CD4-positive, alpha-beta T cell treated with Interferon alpha-2 for 1 hour (primary cell): ENCODE data around the gene PXMP4.
"Not testable (repeated sequence)": the region's sequence is repeated elsewhere in the genome, so short reads cannot be mapped to it uniquely, and the experiment has no call there.

ENCODE experiments used
- DNase-seq, 2 donors: peaks; one replicate each; pipeline ENCODE4 v3.0.0-alpha.2; 2020 to 2022

PXMP4 gene

DNA sequence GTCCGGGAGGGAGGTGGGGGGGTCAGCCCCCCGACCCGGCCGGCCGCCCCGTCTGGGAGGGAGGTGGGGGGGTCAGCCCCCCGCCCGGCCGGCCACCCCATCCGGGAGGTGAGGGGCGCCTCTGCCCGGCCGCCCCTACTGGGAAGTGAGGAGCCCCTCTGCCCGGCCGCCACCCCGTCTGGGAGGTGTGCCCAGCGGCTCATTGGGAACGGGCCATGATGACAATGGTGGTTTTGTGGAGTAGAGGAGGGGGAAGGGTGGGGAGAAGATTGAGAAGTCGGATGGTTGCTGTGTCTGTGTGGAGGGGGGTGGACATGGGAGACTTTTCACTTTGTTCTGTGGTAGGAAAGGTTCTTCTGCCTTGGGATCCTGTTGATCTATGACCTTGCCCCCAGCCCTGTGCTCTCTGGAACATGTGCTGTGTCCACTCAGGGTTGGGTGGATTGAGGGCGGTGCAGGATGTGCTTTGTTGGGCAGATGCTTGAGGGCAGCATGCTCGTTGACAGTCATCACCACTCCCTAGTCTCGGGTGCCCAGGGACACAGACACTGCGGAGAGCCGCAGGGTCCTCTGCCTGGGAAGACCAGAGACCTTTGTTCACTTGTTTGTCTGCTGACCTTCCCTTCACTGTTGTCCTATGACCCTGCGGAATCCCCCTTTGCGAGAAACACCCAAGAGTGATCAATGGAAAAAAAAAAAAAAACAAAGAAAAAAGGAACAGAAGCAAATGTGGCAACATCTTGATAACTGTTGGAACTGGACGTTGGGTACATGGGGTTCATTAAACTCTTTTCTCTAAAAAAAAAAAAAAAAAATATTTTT, 18.3 kb downstream of the PXMP4 start:
- DNase-seq: no peak

DNA sequence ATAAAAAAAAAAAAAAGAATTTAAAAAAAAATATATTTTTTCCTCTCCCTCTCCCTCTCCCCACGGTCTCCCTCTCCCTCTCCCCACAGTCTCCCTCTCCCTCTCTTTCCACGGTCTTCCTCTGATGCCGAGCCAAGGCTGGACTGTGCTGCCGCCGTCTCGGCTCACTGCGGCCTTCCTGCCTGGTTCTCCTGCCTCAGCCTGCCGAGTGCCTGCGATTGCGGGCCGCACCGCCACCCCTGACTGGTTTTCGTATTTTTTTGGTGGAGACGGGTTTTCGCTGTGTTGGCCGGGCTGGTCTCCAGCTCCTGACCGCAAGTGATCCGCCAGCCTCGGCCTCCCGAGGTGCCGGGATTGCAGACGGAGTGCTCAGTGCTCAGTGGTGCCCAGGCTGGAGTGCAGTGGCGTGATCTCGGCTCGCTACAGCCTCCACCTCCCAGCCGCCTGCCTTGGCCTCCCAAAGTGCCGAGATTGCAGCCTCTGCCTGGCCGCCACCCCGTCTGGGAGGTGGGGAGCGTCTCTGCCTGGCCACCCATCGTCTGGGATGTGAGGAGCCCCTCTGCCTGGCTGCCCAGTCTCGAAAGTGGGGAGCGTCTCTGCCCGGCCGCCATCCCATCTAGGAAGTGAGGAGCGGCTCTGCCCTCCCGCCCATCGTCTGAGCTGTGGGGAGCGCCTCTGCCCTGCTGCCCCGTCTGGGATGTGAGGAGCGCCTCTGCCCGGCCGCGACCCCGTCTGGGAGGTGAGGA, 19.2 kb downstream of the PXMP4 start:
- not testable (repeated sequence) for DNase-seq

DNA sequence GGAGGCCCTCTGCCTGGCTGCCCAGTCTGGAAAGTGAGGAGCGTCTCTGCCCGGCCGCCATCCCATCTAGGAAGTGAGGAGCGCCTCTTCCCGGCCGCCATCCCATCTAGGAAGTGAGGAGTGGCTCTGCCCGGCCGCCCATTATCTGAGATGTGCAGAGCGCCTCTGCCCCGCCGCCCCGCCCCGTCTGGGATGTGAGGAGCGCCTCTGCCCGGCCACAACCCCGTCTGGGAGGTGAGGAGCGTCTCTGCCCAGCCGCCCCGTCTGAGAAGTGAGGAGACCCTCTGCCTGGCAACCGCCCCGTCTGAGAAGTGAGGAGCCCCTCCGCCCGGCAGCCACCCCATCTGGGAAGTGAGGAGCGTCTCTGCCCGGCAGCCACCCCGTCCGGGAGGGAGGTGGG, 21.1 kb downstream of the PXMP4 start:
- not testable (repeated sequence) for DNase-seq

DNA sequence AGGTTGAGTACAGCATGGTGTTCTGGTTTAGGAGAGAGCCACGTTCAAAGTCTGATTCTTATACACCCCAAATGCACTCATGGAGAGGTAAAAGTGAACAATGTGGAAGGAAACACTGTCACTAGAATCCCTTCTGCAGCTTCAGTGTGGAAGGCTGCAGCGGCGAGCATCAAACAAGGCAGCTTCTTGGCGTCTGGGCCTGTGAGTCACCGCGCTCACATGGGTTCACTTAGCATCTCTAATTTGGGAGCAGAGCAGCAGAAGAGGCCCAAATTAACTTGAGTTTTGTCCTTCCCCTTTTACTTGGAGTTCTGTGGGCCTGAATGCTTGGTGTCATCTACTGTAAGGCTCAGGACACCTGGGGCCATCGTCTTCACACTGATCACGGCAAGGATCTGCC, 23.0 kb downstream of the PXMP4 start:
- DNase-seq: no peak

DNA sequence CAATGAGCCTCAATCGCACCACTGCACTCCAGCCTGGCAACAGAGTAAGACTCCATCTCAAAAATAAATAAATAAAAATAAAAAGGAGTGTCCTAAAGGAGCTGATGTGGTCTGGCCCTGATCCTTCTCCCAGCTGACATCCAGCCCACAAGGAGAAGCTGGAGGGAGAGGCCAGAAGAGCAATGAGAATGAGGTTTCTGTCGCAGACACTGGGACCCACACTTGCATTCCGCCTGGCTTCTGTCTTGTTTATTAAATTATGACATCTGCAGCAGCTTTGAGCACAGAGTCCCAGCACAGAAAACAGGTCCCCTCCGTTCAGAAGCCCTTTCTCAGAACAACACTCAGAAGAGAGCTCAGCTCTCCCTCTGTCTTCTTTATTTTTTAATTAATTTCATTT, 23.7 kb downstream of the PXMP4 start:
- no peak for DNase-seq

DNA sequence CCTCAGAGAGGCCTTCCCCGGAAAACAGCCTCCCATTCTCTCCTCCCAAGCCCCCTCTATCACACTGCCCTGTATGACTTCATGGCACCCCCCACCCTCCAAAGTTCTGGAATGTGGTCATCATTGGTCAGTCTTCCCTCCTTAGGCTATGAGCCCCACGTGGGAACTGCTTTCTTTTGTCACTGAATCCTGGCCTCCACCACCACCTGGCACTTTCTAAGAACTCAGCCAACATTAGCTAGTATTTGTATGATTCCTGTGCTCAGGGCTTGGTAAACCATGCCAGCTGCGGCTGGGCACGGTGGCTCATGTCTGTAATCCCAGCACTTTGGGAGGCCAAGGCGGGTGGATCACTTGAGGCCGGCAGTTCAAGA, 25.5 kb downstream of the PXMP4 start:
- no peak for DNase-seq

DNA sequence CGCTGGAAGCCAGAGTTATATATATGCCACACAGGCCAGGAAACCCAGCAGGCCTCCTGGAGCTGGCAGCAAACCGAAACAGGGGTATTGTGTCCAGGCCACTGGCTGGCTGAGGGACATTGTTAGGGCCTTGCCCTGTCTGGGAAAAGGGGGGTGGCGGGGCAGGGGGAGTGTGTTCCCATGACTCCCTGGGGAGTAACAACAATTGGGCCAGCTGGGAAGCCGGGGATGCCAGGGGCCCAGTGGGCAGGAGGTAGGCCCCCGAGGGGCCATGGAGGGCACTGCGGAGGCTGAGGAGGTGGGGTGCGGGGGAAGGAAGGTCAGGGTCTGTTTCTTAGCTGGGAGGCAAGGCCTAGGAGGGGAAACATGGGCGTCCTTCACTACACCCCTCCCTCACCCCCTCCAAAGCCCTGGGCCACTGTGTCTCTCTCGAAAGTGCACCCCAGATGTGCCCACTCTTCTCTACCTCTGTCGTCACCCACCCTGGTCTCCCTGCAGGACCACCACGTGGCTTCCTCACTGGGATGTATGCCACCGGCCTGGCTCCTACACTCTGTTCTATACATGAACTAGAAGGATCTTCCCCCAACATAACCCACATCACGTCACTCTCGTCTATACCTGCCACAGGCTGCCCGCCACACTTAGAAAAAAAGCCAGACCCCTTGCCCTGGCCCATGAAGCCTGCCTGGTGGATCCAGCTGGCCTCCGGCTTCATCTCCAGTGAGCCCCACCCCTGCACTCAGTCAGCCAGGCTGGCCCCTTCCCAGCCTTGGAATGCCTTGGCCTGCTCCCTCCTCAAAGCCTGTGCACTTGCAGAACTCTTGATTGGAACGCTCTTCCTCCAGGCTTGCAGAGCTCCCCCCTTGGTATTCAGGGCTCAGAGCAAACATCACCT, 26.1 kb downstream of the PXMP4 start:
- no peak for DNase-seq

DNA sequence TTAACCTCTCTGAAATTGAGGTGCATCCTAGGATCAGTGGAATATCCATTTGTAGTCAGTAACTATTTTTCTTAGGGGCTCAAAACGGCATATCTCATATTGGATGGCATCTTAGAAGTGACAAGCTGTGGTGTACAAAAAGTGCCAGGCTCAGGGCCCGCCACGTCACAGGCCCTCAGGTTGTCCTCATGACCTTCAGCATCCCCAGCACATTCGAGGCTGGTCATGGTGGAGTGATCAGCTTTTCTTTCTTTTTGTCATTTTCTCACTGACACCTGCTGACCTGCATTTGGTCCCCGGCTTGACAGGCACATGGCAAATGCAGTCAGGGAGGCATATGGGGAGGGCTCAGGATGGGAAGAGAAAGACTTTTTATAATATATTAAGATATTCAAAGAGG, 26.8 kb downstream of the PXMP4 start:
- no peak for DNase-seq

DNA sequence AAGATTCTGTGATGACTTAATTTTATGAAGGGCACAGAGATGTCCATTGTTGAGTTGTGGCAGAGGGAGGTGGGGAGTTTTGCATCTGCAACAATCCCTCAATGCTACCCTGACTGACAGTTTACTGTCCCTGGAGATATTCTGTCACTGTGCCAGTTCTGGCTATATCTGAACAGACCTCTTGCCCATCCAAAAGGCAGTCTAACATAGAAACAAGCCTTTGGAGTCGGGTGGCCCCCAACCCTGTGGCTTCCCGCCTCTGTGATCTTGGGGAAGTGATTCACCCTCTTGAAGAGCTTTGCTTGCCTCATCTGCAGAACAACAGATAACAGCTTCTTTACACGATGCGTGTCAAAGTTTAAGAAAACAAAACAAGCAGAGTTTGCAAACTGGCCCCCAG, 30.1 kb downstream of the PXMP4 start:
- peak; percentile 38 to 62 for DNase-seq

DNA sequence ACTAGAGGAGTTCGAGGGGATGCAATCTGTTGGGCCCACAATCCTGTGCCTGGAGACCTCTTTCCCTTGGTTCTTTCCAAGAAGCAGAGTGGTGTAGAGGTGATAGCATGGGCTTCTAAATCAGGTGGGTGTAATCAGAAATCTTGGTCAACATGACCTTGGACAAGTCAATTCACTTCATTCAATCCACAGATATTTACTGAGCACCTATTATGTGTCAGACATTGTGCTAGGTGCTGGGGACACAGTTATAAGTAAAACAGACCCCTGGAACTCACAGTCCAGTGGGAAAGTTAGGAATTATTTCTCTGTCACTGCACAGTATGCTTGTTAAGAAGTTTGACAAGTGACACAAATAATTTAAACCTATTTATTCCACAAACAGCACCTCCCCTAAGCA, 30.6 kb downstream of the PXMP4 start:
- no peak for DNase-seq

DNA sequence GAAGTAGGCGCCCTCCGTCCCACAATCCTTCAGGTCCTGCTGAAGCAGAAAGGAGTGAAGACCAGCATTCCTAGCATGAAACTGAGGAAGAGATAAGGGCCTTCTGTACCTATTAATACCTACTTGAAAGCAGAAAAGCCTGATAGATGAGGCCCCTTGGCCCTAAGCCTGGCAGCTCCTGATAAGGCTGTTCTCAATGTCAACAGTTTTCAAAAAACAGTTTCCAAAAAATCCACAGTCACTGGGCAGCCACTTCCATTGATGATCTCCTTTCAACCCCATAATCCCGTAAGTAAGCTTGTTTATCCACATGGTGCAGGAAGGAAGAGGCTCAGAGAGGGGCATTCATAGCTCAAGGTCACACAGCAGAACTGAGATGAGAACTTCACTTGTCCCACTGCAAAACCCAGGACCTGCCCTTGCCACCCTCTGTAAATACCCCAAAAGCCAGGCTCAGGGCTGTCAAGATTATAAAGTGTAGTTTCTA, 31.1 kb downstream of the PXMP4 start:
- DNase-seq: no peak

DNA sequence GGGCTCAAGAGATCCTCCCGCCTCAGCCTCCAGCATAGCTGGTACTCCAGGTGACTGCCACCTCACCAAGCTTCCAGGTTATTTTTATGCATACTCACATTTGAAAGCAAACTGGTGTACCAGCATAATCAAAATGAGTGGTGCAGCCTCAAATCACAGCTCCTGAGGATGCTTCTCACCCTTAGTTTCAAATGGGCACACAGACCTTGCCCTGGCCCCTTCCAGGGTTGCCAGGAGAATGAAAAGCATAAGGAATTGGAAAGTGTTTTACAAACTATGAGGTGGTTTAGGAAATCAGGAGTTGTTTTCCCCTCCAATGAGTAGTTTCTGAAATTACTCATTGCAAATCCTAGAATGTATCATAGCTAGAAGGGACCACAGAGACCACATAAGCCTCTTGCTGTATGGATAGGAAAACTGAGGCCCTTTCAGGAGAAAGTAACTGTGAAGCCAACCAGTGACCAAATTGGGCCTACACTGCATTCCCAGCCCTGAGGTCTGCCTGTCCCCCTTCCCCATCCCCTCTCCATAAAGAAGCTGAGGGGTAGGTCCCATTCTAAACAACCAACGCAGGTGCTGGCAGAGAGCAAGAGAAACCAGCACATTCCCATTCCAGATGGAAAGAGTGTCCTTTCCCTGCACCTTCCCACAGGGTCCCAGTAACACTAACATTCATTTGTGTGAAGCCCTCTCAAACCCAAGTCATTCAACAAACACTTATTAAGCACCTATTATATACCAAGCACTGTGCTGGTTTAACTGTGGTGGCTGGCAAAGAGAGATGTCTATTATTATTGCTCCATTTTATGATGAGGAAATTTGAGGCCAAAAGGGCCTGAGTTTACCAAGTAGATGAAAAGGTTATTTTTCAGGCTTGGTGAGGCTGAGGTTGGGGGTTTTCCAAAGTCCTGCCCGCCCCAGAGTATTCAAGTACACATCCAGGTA, 31.8 kb downstream of the PXMP4 start:
- DNase-seq: no peak

DNA sequence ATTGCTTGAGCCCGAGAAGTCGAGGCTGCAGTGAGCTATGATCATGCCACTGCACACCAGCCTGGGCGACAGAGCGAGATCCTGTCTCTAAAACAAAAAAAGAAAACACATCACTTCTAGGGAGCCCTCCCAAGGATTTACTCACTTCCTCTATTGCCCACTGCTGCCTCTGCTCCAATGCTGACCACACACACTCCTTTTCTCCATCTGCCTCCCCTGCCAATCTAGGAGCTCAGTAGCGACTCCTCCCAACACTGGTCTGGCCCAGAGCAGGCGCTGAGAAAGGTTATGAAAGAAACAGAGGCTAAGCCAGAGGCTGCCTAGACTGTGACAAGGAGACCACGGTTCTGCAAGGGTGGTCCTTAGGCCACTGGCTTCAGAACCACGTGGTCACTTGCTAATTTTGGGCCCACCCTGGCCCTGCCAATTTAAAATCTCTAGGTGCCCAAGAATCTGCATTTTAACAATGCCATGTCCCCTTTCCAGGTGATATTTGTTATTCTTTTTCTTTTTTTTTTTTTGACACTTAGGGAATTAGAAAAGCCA, 32.7 kb downstream of the PXMP4 start:
- DNase-seq: no peak

DNA sequence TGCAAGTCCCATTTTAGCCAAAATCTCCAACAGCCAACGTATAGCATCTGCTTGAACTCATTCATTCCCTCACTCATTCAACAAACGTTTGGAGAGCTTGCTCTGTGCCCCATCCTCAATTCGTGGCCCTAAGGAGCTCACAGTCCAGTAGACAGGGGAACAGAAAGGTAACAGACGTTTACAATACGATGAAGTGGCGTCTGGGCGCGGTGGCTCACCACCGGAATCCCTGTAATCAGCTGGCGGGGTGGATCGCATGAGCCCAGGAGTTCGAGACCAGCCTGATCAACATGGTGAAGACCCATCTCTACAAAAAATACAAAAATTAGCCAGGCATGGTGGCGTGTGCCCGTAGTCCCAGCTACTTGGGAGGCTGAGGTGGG, 33.1 kb downstream of the PXMP4 start:
- DNase-seq: no peak

DNA sequence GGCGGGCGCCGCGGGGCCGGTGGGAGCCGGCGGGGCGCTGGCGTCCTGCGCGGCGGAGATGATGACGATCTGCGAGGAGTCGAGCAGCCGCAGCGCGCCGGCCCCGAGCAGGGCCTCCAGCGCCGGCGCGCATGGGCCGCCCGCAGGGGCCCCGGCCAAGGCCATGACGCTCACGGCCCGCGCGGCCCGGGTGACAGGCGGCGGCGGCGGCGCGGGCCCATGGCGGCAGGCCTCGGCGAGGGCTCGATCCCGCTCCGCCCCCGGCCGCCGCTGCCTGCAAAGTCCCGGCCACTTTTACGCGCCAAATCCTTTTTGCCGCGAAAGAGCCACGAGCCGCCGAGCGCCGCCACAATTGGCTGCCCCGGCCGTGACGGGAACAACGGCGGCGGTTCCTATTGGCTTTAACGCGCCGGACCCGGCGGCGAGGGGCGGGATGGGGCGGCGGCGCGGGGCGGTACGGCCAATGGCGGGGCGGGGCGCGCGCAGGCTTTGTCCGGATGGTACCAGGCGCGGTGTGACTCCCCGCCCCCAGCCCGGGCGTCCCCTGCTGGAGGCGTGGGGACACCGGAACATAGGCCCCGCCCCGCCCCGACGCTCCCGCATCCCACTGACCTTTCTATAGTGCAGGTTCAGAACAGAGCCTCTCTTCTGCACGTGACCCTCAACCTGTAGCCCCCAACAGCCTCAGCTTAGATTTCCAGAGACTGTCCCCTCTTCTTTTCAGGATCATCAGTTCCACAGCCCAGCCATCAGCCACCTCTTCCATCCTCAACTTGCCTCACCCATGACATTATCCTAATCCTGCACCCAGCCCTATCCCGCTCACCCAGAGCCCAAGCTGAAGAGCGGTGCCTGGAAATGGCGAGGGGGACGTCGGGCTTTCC, 33.8 kb downstream of the PXMP4 start, which contains the start of gene E2F1:
Gene E2F1 (minus strand): TSS at position 286 of the 884 bp plus-strand sequence. CDS start 121 bp downstream, at position 165.
- DNase-seq: peak; percentile 93 to 96

DNA sequence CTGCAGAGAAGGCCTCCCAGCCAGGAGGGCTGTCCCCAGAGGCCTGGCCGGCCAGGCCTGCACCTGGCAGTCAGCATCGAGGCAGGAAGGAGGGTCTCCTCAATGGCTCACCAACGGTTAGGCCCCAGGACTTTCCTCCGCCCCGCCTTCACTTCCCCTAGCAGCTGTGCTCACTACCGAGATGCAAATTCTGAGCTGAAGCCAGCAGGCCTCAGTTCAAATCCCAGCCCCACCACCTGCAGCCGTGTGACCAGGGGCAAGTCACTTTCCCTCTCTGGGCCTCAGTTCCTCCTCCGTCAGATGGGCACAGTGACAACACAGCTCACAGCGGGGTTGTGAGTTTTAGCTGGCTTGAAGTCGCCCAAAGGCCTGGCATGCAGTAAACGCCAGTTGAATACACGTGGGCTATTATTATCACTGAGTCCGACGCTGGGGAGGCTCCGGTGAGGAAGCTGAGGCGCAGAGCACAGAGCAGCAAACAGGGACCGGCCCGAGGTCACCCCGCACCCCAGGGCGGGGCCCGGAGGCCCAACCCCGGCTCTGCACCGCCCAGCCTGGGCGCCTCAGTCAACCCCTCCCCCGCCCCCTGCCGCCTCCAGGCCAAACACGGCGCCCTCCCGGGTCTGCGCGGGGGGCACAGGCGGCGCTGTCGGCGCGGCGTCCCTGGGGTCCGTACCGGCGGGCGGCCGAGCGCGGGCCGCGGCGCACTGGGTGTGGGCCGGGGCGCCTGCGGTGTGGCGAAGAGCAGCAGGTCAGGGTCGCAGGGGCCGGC, 34.6 kb downstream of the PXMP4 start:
- DNase-seq: peak; percentile 30 to 45

DNA sequence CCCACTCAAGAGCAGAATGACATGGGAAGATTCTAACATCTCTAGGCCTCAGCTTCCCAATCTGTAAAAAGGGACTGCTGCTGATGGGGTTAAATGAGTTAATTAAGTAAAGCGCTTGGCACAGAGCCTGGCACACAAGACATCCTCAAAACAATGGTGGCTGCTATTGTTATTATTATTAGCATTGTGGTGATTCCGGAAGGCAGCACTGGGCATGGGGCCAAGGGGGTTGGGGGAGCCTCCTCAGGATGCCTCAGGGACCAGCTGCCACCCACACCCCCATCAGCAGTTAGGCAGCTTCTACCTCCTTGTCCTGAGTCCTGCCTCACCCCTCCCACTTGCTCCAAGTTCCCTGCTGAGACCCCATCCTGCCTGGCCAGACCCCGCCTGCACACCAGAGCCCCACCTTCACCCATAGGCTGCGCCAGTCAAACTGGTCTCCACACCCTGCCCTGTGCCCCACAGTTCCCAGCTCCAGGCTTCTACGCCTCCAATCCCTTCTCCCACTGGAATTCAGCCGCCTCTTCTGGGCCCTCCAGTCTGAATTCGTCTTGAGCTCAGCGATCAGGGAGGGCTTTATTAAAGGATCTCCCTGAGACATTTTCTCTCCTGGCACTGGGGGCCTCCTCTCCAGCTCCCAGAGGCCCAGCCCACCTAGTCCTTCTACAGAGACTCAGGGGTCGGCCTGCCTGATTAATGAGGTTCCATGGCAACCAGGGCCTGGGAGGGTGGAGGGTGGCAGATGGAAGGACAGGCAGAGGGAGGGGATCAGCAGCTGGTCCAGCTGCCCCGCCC, 35.4 kb downstream of the PXMP4 start:
- DNase-seq: no peak

DNA sequence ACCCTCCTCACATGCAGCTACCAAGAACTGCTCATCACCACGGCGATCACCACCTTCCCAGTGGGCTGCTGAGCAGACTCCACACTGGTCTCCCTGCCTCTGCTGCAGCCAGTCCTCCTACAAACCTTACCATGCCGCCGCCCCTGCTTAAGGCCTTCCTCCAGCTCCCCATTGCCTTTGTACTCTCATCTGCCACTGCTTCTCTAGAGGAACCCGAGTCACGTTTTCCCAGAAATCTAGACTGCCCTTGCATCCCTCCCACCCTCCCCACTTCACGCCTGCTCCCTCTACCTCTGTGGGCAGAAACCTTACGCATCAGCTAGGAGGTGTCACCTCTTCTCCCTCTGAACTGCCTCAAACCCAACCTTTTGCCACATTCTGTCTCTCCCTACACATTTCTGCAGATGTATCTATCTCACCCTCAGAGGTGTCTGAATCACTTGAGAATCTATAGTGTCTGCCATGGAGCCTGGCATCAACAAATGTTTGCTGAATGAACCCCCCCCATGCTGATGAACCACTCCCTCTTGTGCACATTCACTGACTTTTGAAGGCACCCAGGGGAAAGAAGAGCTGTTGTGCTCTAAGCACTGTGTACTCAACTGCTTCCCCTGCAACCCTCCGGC, 38.3 kb downstream of the PXMP4 start:
- no peak for DNase-seq
